Epidermal melanocyte (primary cell): ENCODE measurements around the gene SPECC1L.

Experiments used
- DNase-seq: peaks from one replicate; pipeline ENCODE4 v3.0.0; 2011; ENCODE audit warnings: low spot score; ENCODE audit not compliant: insufficient read length

The SPECC1L gene

DNA sequence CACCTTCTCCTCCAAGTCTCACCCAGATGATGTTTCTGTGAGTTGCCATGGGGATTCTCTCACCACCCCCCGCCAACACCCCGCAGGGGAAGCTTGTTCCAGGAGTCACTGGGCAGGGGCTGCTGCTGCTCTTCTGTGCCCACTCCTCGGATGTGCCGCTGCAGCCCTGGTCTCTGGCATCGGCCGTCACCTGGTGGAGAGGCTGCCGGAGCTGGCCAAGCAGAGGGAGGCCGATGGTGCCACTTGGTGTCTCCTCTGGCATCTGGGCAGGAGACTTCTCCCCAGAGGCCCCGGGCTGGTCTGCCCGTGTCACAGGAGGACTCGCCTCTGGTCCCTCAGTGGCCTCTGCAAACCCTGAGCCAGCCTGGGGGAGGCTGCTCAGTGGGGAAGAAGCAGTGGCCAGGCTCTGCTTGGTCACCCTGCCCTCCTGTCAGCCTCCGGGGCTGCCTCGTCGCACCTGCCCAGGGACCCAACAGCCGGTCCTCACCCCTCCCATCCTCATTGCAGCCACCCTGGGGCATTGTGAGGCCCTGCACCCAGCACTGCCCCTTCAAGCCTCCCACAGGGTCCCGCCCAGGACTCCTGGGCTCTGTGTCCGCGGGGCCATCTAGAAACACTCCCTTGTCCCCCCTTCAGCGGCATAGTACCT is 156.3 kb downstream of the SPECC1L start:
- no peak for DNase-seq

- DNase-seq: no peak
Measured at GRCh38 chr22:24427500-24428164, 157.0 kb downstream of the SPECC1L start, which contains the start of gene ADORA2A. ADORA2A (plus strand) TSS chr22:24427599; CDS start chr22:24433405, 5,806 bp downstream.

DNA sequence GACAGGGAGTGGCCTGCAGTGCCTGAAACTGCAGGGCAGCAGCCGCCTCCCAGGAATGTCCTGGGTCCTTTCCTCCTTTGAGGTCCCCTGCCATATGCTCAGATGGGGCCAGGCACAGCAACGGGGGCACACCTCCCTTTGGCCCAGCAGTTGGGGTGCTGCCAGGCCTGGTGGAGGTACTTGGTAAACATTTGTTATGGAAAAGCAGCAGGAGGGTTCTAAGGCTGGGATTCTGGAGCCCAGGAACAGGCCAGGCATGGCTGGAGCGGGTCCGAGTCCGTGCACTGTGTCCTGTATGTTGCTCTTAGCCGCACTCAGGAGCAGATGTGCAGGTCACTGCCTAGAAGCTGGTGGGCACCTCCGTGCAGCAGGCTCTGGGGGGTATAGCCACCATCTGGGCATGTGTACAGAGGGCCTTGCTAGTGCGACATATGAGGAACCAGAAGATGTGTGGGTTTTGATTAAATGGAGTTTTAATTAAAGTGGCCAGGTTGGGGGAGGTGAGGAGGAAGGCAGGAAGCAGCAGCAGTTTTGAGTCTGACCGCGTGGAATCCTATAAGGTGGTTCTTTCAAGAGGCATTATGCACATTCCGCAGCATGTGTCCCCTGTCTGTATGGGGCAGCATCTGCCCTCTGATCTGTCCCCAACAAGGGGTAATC is 158.2 kb downstream of the SPECC1L start:
- DNase-seq: no peak

GRCh38 chr22:24429411-24430365 is 159.1 kb downstream of the SPECC1L start:
- peak; percentile 69 for DNase-seq

DNA sequence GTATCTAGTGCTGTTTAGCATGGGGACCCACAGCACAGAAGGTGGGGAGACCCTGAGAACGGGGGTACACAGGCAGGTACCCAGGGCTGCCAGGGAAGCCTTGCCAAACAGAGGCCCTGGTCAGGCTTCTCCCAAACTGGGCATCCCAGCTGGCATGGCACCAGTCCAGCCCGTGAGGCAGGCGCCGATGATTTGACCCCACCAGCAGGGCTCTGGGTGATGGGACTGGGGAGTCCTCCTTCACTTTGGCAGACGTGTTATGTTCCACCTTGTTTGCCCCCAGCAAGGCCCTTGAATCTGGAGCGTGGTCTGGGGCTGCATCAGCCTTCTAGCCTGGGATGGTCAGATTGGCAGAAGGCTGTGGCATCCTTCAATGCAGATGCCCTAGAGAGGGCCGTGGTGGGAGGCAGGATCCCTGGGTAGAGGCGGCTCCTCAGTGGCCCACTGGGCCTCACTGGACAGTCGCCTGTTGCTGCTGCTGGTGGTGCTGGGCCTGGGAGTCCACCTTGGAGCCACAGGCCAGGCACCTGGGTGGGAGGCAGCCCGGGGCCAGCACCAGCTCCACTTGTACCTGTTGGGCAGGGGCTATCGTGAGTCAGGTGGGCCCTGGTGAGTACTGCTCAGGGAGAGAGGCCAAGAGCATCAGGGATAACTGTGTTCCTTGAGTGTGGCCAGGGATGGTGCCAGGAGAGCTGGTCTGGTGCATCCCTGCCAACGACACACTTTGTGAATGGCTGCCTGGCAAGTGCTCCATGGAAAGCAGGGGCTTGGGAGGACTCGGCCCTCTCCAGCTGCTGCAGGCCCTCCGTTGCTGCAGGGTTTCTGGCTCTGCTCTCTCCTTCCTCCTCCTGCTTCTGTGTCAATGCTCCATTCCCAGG is 160.0 kb downstream of the SPECC1L start:
- DNase-seq: no peak

GRCh38 chr22:24431309-24432034 is 160.8 kb downstream of the SPECC1L start:
- no peak for DNase-seq

- no peak for DNase-seq
Measured at GRCh38 chr22:24432059-24432853, 161.6 kb downstream of the SPECC1L start.

- no peak for DNase-seq
Measured at GRCh38 chr22:24433001-24433827, 162.6 kb downstream of the SPECC1L start.

DNA sequence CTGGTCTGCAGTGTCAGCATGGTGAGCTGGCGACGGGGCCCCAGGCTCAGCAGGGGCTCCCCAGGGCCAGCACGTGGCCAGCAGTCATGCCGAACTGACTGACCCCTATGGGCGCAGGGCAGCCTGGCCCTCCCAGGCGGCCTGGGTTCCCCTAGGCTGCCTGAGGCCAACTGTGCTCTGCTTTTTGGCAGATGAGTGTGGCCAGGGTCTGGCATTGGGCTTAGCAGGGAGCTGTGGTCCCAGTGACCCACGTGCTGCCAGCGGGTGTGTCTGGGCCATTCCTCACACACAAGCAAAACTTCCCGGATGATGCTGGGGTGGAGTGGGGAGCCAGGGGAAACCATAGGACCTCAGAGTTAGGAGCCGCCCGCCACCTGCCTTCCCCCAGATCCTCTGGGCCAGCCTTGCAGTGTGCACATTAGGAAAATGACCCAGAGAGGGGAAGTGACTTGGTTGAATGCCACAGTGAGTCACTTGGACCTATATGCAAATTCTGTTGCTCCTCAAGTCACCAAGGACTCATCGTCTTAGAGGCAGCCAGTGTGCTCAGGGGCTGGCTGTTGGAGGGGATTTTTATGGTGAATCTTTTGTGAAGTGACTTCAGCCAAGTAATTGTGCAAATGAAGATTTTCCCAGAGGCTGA is 163.3 kb downstream of the SPECC1L start:
- no peak for DNase-seq

- no peak for DNase-seq
Measured at GRCh38 chr22:24434471-24435322, 164.1 kb downstream of the SPECC1L start.

- DNase-seq: no peak
Measured at GRCh38 chr22:24435323-24435645, 164.7 kb downstream of the SPECC1L start.

DNA sequence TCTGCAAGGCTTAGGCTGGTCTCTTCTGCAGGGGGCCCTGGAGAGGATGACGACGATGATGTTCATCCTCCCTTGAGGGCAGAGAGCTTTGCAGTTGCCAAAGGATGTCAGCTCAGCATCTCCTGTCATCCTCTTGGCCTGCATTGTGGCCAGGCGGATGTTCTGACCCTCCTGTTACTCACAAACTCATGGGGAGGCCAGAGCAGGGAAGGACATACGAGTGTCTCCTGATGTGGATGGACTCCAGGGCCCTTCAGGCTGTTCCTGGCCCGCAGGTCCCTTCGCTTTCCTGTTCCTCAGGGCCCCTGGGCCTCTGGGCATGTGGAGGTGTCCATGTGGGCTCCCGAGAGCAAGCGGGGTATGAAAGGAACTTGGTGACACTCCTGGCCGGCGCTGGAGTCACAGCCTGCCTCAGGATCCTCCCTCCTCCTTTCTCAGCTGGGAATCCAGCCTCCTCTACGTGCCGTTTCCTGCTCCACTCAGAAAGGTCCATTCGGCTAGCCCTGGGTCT is 165.3 kb downstream of the SPECC1L start:
- no peak for DNase-seq

DNA sequence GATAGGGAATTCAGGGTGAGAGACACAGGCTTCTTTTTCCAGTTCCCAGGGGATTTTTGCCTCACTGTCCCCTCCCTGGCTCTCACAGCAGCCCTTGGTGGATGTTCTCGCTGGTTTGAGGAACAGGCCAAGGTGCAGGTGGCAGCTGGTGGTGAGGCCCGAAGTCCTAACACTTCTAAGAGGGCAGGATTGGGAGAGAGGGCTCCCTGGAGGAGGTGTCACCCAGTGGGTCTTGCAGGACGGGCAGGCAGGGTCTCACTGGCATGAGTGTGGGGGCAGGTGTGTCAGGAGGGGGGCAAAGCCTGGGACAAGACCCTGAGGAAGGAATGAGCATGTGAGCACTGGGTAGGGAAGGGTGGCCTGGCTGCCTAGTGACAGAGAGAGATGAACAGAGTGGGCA is 165.9 kb downstream of the SPECC1L start:
- DNase-seq: no peak

GRCh38 chr22:24437091-24437490 is 166.5 kb downstream of the SPECC1L start:
- DNase-seq: no peak

- DNase-seq: no peak
Measured at GRCh38 chr22:24437741-24438328, 167.2 kb downstream of the SPECC1L start.

GRCh38 chr22:24440270-24440717 is 169.7 kb downstream of the SPECC1L start:
- no peak for DNase-seq
